HepG2 (cell line): ENCODE measurements around the gene HOXA4. TPM values are rescaled to one million over a fixed set of nuclear protein-coding genes. Genes with fewer than 3 reads are reported as not detected.

ENCODE experiments used
- ATAC-seq: fragments of 200-7000 bp; cut with Tn5 transposase; 3 replicates; pipeline ENCODE4 v1.9.1; 2020; ENCODE audit warnings: mild to moderate bottlenecking, moderate library complexity
- BruUV-seq: library from RNA; stranded (reverse); fragments of 400-500 nt; replicated peaks from 2 replicates; lab custom pipeline; 2021; lab: Mats Ljungman, UMichigan
- CTCF ChIA-PET: fragments of 300-600 bp; formaldehyde crosslinking; extraction: SDS; loops from one replicate; lab custom pipeline; 2021; ENCODE audit warnings: low total read pairs, inconsistent platforms, low intra/inter-chr PET ratio; lab: Yijun Ruan, JAX
- POLR2A ChIA-PET: fragments of 350-600 bp; sonication (Branson Sonifier 250); formaldehyde crosslinking; loops from one replicate; lab custom pipeline; 2020; ENCODE audit warnings: antibody characterized with exemption, inconsistent platforms; lab: Yijun Ruan, JAX
- DNase-seq: peaks from one replicate; pipeline ENCODE4 v3.0.0-alpha.2; 2015; ENCODE audit warnings: low spot score
- FAIRE-seq: peaks from 3 replicates; lab custom pipeline; 2011; peaks lifted over from hg19 to GRCh38; lab: Jason Lieb, UNC
- H2AFZ ChIP-seq: one replicate; pipeline ENCODE4 v1.6.1; 2011; ENCODE audit warnings: low read length, inconsistent platforms
- H3K27ac ChIP-seq: fragments of 300-600 bp; 3 replicates; pipeline ENCODE4 v1.8.0; 2011; ENCODE audit warnings: mixed run types, mild to moderate bottlenecking, mixed read lengths, low read length, inconsistent platforms; ENCODE audit not compliant: insufficient read depth; ENCODE audit errors: extremely low read length
- H3K27me3 ChIP-seq, 2 experiments: fragments of 200-600 bp in 1 of 2; 2 replicates in 1 of 2; 3 replicates in 1 of 2; pipeline versions ENCODE4 v1.6.0 to v1.8.0; 2011; ENCODE audit warnings: low read length in 2 of 2, mild to moderate bottlenecking in 2 of 2, moderate library complexity in 2 of 2, inconsistent platforms in 1 of 2; ENCODE audit not compliant: insufficient read depth in 2 of 2, control insufficient read depth in 1 of 2
- H3K36me3 ChIP-seq, 2 experiments: fragments of 200-600 bp in 1 of 2; replicated peaks in 1 of 2; 2 replicates in 1 of 2; 3 replicates in 1 of 2; pipeline versions ENCODE4 v1.5.1 to v1.8.0; 2011; ENCODE audit warnings: low read length in 2 of 2, inconsistent platforms in 1 of 2; ENCODE audit not compliant: insufficient read depth in 2 of 2, control insufficient read depth in 1 of 2
- H3K4me1 ChIP-seq: 2 replicates; pipeline ENCODE4 v1.5.1; 2012; ENCODE audit warnings: low read length, inconsistent platforms; ENCODE audit not compliant: insufficient read depth
- H3K4me2 ChIP-seq: 2 replicates; pipeline ENCODE4 v1.6.0; 2011; ENCODE audit warnings: low read depth, low read length, inconsistent platforms
- H3K4me3 ChIP-seq, 3 experiments: fragments of 200-600 bp in 1 of 3; sonication (generic), shearing (Covaris generic) in 1 of 3; replicated peaks in 1 of 3; 2 replicates each; pipeline ENCODE4 v1.5.1; 2011 to 2016; ENCODE audit warnings: low read length in 3 of 3, inconsistent platforms in 2 of 3, low read depth in 2 of 3, mild to moderate bottlenecking in 2 of 3, control low read depth in 1 of 3, mixed read lengths in 1 of 3; ENCODE audit not compliant: insufficient read depth in 1 of 3
- H3K79me2 ChIP-seq: one replicate; pipeline ENCODE4 v1.6.1; 2011; ENCODE audit warnings: low read length, inconsistent platforms; ENCODE audit not compliant: insufficient read depth
- H3K9ac ChIP-seq: 2 replicates; pipeline ENCODE4 v1.6.0; 2011; ENCODE audit warnings: mild to moderate bottlenecking, low read depth, low read length, inconsistent platforms; ENCODE audit not compliant: insufficient read depth
- H3K9me3 ChIP-seq: 2 replicates; pipeline ENCODE4 v1.5.1; 2012; ENCODE audit warnings: mild to moderate bottlenecking, low read length
- H4K20me1 ChIP-seq: 2 replicates; pipeline ENCODE4 v1.6.0; 2011; ENCODE audit warnings: inconsistent platforms, mild to moderate bottlenecking, low read length, moderate library complexity; ENCODE audit not compliant: insufficient read depth
- GLI4 ChIP-seq: sonication (generic); formaldehyde crosslinking; IDR thresholded peaks from 2 replicates; pipeline ENCODE4 v1.5.1; 2020; ENCODE audit warnings: missing genetic modification reagents, mild to moderate bottlenecking, moderate library complexity, borderline replicate concordance
- HOXA7 ChIP-seq: sonication (generic); formaldehyde crosslinking; IDR thresholded peaks from 2 replicates; pipeline ENCODE4 v1.8.1; 2022; ENCODE audit warnings: mild to moderate bottlenecking, missing genetic modification reagents, moderate library complexity
- MAZ ChIP-seq, 2 experiments: sonication (generic) in 1 of 2; formaldehyde crosslinking in 1 of 2; IDR thresholded peaks; 2 replicates each; pipeline versions ENCODE4 v1.5.0 to v1.6.1; 2012 to 2020; ENCODE audit warnings: low read depth in 2 of 2, mild to moderate bottlenecking in 2 of 2, borderline replicate concordance in 1 of 2, improper control_type of control experiment in 1 of 2, low read length in 1 of 2, missing genetic modification reagents in 1 of 2, moderate library complexity in 1 of 2
- NFE2 ChIP-seq: sonication (generic); formaldehyde crosslinking; IDR thresholded peaks from 2 replicates; pipeline ENCODE4 v1.4.0; 2020; ENCODE audit warnings: missing genetic modification reagents
- NPAS2 ChIP-seq: sonication (generic); formaldehyde crosslinking; IDR thresholded peaks from 2 replicates; pipeline ENCODE4 v1.8.0; 2022; ENCODE audit warnings: mild to moderate bottlenecking, missing genetic modification reagents, borderline replicate concordance
- NR2C2 ChIP-seq: sonication (generic); formaldehyde crosslinking; IDR thresholded peaks from 2 replicates; pipeline ENCODE4 v1.4.0; 2020; ENCODE audit warnings: missing genetic modification reagents, mild to moderate bottlenecking, moderate library complexity, borderline replicate concordance
- PHF20 ChIP-seq: sonication (generic); formaldehyde crosslinking; IDR thresholded peaks from 2 replicates; pipeline ENCODE4 v1.5.0; 2020; ENCODE audit warnings: mild to moderate bottlenecking, missing genetic modification reagents
- PITX1 ChIP-seq: sonication (generic); formaldehyde crosslinking; IDR thresholded peaks from 2 replicates; pipeline ENCODE4 v1.5.1; 2020; ENCODE audit warnings: mild to moderate bottlenecking, missing genetic modification reagents
- PTBP1 ChIP-seq: fragments of 200-400 bp; formaldehyde crosslinking; IDR thresholded peaks from 2 replicates; pipeline ENCODE4 v1.6.1; 2018; ENCODE audit warnings: low read length, low read depth; ENCODE audit not compliant: poor library complexity, severe bottlenecking
- SNRNP70 ChIP-seq: fragments of 200-400 bp; formaldehyde crosslinking; IDR thresholded peaks from 2 replicates; pipeline ENCODE4 v1.6.1; 2017; ENCODE audit warnings: mild to moderate bottlenecking, low read depth, low read length, moderate library complexity
- ZNF260 ChIP-seq: sonication (generic); formaldehyde crosslinking; IDR thresholded peaks from 2 replicates; pipeline ENCODE4 v1.4.0; 2020; ENCODE audit warnings: missing genetic modification reagents, low read depth, mild to moderate bottlenecking, borderline replicate concordance
- ZNF672 ChIP-seq: sonication (generic); formaldehyde crosslinking; IDR thresholded peaks from 2 replicates; pipeline ENCODE4 v1.8.1; 2022; ENCODE audit warnings: missing genetic modification reagents
- ZNF891 ChIP-seq: sonication (generic); formaldehyde crosslinking; IDR thresholded peaks from 2 replicates; pipeline ENCODE4 v1.5.0; 2020; ENCODE audit warnings: mild to moderate bottlenecking, missing genetic modification reagents
- WGBS: methylation state at CpG from one replicate; pipeline ENCODE4 v1.1.6; 2017; ENCODE audit warnings: low lambda C conversion rate; 5-methylcytosine and 5-hydroxymethylcytosine counted together
- in situ Hi-C: cut with HindIII; loops from 2 replicates; pipeline ENCODE4 v1.10.0; 2017; ENCODE audit warnings: low pct_unique_long_range_greater_than_20kb; ENCODE audit not compliant: extremely low pct_ligation_motif_present
- intact Hi-C: fragments of 100-400 bp; cut with micrococcal nuclease; formaldehyde crosslinking; loops from one replicate; pipeline ENCODE4 v1.10.0; 2022; ENCODE audit not compliant: unreplicated experiment
- polyA plus RNA-seq, 8 experiments: library from polyadenylated mRNA; depleted of rRNA in 3 of 8; stranded (reverse) in 7 of 8; unstranded in 1 of 8; fragments of >200 nt; fragmentation: Illumina TruSeq in 4 of 8; extraction: Trizol in 4 of 8; gene quantifications; 2 replicates each; pipeline versions ENCODE4 v1.2.1 to v1.2.3, GENCODE V29; 2011 to 2016; ENCODE audit warnings: low read depth in 4 of 8, missing spikeins in 1 of 8, mixed read lengths in 1 of 8; ENCODE audit not compliant: insufficient read depth in 1 of 8
- total RNA-seq, 5 experiments: library from RNA; depleted of rRNA; stranded (reverse); fragments of >200 nt; fragmentation: Illumina TruSeq; extraction: Trizol; gene quantifications; 2 replicates each; pipeline ENCODE4 v1.2.3, GENCODE V29; 2016; ENCODE audit warnings: low read depth in 1 of 5
- TF ChIP-seq, protein P1 (sequence below): IDR thresholded peaks from 2 replicates; pipeline ENCODE4 v1.6.1; 2016; ENCODE audit warnings: mild to moderate bottlenecking, missing biosample characterization, missing genetic modification reagents

HOXA4 gene
- total and polyA plus RNA-seq, 2 of the 13 experiments (the other 11 are each of a cell fraction or from before 2014, with no cell fraction given): 2.4 to 5.4 TPM

DNA sequence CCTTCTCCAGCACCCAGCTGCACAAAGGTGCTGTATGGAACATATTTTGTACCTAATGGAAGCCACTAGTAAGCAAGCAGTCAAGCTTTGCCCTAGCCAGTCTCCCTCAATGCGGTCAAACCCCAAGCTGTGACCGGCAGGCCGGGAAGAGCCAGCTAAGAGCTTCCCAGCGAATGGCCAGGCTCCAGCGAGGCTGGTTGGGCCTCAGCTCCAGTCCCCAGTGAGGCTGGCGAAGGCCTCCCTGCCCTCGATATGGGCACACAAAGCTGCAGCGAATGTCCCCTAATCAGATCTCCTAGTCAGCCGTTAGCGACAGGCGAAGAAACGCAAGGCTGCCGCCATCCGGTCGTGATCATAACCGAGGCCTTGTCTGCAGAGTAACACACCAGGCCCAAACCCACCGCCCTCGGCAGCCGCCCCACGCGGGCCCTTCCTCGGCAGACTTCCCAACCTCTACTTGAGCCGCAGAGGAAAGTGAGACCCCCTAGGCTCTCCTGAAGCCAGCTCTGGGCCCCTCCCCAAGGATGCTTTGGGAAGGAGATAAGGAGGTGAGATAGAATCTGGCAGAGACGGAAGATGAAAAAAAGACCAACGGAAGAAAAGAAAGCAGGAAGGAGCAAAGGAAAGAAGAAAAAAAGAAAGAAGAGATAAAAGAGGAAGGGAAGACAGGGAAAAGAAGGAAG lies 37.8 kb upstream of the HOXA4 start:
- 82% methylated on average over 20 of the region's 25 CpGs for WGBS
- no peak overlapping the region for H2AFZ ChIP-seq
- no peak for ATAC-seq
- H4K20me1 ChIP-seq: no peaks in the 10 kb centered on the region
- in situ Hi-C loops (loop anchor here (25.0 kb wide), 1 partner anchor 1081 kb away; no protein-coding TSS in a partner anchor), intact Hi-C loops (no loop called here)
- H3K9me3 ChIP-seq: no peaks in the 10 kb centered on the region
- no peak overlapping the region for H3K27ac ChIP-seq
- CTCF ChIA-PET: no interaction called here
- no TSS peak for BruUV-seq
- H3K36me3 ChIP-seq: no peaks in the 10 kb centered on the region
- POLR2A ChIA-PET: no interaction called here
- no peak for DNase-seq
- H3K4me1 ChIP-seq: peaks cover 18% of the 10 kb centered on the region
- H3K27me3 ChIP-seq: peaks cover 2 to 65% of the 10 kb centered on the region in 2 experiments
- no peak for FAIRE-seq
- no peaks in the 10 kb centered on the region for H3K79me2 ChIP-seq
- no peak overlapping the region for H3K9ac ChIP-seq
- H3K4me2 ChIP-seq: no peak overlapping the region
- TF ChIP-seq ZNF672 (CRISPR knock-in tag): no peak
- TF ChIP-seq NPAS2 (CRISPR knock-in tag): no peak
- TF ChIP-seq PITX1 (CRISPR knock-in tag): no peak
- TF ChIP-seq PHF20: no peak
- TF ChIP-seq NR2C2 (CRISPR knock-in tag): no peak
- TF ChIP-seq, protein P1, sequence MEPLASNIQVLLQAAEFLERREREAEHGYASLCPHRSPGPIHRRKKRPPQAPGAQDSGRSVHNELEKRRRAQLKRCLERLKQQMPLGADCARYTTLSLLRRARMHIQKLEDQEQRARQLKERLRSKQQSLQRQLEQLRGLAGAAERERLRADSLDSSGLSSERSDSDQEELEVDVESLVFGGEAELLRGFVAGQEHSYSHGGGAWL (CRISPR knock-in tag): no peak
- TF ChIP-seq HOXA7 (CRISPR knock-in tag): no peak
- TF ChIP-seq PTBP1: no peak
- TF ChIP-seq SNRNP70: no peak
- no peak for TF ChIP-seq ZNF891 (CRISPR knock-in tag)
- no peak for TF ChIP-seq GLI4 (CRISPR knock-in tag)
- TF ChIP-seq MAZ (IDR thresholded peaks at IDR 0.05; ENCODE audit: borderline replicate concordance, low read depth, low read length): no peak
- TF ChIP-seq MAZ (CRISPR knock-in tag; IDR thresholded peaks at IDR 0.05; ENCODE audit: low read depth): no peak
- TF ChIP-seq ZNF260 (CRISPR knock-in tag): no peak
- TF ChIP-seq NFE2 (CRISPR knock-in tag): no peak
- H3K4me3 ChIP-seq: no peak overlapping the region
